Stimulated activated CD4-positive, alpha-beta T cell treated with anti-CD3 and anti-CD28 coated beads, Interleukin-1b, Interleukin-23, amount 100 ng/mL, for 48 hours (primary cell): ENCODE measurements around the gene IL17RA.

Source experiments
- DNase-seq: peaks from one replicate; pipeline ENCODE4 v3.0.0-alpha.2; 2020

Gene IL17RA

DNA sequence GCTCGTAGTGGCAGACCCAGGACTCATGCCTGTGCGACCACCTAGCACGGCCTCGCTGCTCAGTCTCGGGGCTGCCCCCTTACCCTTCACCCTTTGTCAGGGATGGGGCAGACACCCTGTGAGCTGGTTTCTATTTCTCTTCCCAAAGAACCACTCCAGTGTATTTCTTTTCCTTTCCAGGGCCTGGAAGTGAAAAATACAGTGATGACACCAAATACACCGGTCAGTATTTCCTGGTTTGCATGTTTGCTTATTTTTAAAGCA, 22.7 kb downstream of the IL17RA start:
- no peak for DNase-seq

DNA sequence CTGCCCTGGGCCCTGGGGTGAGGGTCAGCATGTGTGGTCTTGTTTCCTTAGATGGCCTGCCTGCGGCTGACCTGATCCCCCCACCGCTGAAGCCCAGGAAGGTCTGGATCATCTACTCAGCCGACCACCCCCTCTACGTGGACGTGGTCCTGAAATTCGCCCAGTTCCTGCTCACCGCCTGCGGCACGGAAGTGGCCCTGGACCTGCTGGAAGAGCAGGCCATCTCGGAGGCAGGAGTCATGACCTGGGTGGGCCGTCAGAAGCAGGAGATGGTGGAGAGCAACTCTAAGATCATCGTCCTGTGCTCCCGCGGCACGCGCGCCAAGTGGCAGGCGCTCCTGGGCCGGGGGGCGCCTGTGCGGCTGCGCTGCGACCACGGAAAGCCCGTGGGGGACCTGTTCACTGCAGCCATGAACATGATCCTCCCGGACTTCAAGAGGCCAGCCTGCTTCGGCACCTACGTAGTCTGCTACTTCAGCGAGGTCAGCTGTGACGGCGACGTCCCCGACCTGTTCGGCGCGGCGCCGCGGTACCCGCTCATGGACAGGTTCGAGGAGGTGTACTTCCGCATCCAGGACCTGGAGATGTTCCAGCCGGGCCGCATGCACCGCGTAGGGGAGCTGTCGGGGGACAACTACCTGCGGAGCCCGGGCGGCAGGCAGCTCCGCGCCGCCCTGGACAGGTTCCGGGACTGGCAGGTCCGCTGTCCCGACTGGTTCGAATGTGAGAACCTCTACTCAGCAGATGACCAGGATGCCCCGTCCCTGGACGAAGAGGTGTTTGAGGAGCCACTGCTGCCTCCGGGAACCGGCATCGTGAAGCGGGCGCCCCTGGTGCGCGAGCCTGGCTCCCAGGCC, 23.7 kb downstream of the IL17RA start:
- DNase-seq = no peak

DNA sequence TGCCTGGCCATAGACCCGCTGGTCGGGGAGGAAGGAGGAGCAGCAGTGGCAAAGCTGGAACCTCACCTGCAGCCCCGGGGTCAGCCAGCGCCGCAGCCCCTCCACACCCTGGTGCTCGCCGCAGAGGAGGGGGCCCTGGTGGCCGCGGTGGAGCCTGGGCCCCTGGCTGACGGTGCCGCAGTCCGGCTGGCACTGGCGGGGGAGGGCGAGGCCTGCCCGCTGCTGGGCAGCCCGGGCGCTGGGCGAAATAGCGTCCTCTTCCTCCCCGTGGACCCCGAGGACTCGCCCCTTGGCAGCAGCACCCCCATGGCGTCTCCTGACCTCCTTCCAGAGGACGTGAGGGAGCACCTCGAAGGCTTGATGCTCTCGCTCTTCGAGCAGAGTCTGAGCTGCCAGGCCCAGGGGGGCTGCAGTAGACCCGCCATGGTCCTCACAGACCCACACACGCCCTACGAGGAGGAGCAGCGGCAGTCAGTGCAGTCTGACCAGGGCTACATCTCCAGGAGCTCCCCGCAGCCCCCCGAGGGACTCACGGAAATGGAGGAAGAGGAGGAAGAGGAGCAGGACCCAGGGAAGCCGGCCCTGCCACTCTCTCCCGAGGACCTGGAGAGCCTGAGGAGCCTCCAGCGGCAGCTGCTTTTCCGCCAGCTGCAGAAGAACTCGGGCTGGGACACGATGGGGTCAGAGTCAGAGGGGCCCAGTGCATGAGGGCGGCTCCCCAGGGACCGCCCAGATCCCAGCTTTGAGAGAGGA, 24.5 kb downstream of the IL17RA start:
- no peak for DNase-seq

DNA sequence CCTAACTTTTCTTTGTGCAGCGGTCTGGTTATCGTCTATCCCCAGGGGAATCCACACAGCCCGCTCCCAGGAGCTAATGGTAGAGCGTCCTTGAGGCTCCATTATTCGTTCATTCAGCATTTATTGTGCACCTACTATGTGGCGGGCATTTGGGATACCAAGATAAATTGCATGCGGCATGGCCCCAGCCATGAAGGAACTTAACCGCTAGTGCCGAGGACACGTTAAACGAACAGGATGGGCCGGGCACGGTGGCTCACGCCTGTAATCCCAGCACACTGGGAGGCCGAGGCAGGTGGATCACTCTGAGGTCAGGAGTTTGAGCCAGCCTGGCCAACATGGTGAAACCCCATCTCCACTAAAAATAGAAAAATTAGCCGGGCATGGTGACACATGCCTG, 25.2 kb downstream of the IL17RA start:
- no peak for DNase-seq

DNA sequence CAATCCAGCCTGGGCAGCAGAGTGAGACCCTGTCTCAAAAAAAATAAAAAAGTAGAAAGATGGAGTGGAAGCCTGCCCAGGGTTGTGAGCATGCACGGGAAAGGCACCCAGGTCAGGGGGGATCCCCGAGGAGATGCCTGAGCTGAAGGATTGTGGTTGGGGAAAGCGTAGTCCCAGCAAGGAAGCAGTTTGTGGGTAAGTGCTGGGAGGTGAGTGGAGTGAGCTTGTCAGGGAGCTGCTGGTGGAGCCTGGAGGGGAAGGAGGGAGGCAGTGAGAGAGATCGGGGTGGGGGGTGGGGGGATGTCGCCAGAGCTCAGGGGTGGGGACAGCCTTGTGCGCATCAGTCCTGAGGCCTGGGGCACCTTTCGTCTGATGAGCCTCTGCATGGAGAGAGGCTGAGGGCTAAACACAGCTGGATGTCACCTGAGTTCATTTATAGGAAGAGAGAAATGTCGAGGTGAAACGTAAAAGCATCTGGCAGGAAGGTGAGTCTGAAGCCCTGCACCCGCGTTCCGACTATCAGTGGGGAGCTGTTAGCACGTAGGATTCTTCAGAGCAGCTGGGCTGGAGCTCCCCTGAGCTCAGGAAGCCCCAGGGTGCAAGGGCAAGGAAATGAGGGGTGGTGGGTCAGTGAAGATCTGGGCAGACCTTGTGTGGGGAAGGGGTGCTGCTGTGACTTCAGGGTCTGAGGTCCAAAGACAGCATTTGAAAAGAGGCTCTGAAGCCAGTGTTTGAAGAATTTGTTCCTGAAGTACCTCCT, 26.2 kb downstream of the IL17RA start:
- DNase-seq = no peak

DNA sequence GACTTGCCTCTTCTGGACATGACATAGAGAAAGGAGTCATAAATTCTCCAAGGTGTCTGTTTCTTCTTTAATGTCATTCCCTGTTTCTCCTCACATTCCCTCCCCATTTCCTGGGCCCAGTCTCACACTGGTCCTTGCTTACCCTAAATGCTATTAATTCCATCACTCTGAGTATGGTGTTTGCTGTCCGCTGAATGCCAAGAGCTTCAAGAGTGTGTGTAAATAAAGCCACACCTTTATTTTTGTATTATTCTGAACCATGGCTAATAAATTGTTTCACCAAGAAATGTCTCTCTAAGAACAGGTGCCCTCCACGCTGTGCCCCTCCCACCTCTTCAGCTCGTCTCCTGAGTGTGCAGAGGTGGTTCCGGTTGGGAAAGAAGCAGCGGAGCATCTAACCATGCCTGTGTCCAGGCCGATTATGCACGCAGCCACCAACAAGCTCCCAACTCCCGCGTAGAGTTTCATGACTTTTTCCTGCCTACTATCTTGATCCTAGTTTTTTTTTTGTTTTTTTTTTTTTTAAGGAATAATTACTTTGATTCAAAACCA, 27.8 kb downstream of the IL17RA start:
- DNase-seq = no peak

DNA sequence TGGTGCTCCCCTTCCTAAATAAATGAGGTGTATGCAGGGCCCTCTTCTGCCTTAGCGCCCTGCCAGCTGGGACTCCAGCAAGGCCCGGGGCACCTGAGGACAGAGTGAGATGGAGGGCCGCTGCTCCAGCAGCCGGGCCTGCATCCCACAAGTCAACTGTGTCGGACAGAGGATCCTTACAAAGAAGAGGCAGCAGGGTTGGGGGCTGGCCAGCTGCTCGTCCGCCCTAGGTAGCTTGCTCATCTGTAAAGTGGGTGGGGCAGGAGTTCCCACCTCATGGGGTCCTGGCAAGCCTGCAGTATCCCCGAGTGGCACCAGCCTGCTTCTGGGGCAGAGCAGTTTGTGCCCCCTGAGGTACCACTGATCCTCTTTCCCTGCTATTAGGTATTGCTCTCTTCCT, 28.8 kb downstream of the IL17RA start:
- no peak for DNase-seq

DNA sequence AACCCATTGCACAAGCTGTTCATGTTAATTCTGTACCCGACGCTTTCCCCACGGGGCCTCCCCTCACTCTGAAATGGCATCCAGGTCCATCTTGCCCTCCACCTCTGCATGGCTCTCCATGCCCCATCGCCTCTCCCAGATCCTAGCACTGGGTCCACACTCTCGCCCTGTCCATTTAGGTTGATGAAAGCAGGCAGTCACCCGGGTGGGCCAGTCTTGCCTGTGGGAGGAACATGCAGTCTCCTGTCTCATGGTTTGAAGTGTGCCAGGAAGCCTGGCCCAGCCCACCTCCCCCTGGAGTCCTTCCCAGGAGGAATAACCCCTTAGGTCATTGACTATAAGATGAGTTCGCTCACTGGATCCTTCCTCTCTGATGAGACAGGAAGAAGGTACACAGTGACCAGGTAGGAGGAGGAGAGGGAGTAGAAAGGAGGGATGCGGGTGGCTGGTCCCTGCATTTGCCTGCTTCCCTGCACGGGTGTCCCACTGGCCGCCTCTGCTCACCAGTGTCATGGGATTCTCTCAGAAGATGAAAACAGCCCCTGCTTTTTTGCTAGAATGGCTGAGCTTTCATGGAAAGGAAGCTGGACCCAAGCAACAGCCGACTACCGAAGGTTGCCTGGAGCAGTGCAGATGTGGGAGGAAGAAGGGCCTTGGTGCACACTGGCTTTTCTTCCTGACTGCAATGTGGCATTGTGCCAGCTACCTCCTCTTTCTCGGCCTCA, 29.5 kb downstream of the IL17RA start:
- DNase-seq = no peak

DNA sequence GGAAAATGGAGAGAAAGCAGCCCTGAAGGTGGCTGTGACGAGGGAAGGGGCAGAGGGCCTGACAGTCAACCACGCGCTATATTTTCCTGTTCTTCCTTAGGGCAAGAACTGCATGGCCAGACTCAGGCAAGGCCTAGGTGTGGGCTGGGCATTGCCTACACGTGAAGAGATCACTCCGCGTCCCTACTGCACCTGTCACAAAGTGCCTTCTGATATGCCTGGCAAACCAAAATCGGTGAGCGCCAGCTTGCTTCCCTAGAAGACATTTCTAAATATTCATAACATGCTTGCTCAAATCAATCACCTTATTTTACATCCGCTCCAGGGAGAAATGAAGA, 30.1 kb downstream of the IL17RA start:
- no peak for DNase-seq

DNA sequence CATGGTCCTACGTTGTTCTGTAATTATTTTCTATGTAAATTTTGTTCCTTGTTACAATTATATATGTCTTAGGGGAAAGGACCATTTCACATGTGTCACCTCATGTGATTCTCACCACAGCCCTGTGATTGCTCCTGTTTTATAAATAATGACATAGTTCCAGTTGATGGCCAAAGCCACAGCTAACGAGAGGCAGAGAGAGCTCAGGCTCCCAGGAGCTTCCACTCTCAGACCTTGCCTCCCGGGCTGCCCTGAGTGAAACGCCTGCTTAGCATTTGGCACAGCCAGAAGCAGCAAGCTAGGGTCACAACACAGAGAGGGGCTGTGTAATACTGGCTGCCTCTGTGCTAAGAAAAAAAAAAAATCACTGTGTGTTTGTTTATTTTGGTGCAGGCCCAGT, 30.4 kb downstream of the IL17RA start:
- DNase-seq = no peak

DNA sequence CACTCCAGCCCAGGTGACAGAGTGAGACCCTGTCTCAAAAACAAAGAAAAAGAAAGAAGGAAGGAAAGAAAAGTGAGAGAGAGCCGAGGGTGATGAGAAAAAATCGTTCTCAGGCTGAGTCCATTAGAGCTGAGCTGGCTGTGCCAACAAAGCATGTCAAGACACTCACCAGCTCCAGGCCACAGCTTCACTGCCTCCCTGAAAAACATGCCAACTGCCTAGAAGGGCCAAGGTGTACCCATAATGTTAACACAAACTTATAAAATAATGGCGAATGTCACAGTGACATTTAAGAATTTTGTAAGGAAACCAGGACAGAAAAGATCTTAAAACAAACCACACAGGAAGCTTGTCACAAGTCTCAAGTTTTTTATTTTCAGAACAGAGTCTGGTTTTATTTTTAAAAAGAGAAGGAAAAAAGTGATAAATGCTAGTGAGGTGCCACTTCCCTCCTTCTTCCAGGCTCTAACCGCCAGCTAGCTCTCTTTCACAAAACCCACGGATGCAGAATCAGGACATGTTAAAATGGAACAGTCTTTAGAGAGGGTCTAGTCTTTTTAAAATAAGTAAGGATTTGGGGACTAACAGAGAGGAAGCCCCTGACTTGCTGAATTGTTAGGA, 31.3 kb downstream of the IL17RA start:
- DNase-seq = no peak

DNA sequence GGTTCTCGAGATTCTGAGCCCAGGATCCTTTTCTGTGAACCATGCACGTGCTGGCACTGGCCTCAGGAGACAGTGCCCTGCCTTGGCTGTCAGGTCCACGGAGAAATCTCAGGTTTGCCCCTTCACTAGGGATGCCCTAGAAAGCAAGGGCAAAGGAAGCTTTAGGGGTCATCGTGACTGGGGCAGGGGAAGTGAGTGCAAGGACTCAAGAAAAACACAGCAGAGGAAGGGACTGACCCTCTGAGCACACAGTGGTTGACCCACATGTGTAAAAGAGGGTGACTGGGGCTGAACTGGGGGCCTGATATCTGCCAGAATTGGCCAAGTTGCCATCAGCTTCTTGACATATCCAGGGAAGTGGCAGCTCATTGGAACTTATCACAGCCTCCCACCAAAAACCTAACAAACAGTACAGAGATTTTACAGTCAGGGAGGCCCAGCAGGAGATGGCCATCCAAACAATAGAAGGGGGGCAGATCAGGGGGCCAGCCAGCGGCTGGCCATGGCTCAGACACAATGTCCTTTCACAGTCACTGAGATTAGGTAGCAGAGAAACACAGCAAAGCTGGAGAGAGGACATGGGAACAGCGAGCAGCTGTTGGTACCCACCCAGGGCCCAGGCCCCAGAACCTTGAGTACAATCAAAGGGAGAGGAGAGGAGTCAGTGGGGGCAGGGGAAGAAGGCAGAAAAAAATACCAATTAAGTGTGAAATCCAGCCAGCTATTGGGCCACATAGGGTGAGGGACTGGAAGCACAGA, 32.0 kb downstream of the IL17RA start:
- no peak for DNase-seq

DNA sequence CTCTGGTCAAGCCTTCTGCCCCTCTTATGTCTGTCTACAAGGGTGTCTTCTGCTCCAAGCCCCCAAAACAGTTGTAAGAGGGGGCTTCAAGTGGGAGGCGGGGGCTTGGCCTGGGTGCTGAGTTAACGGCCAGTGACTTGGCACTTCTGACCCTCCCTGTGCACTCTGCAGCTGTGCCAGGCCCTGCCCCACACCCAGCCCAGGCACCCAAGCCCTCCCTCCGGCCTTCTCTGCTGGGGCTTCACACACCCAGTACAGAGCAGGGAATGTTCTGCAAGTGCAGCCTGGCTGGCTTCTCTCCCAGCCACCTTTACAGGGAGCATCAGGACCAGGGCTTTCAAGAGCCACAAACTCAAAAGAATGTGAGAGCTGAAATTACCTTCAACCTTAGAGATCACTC, 32.6 kb downstream of the IL17RA start:
- DNase-seq = no peak

DNA sequence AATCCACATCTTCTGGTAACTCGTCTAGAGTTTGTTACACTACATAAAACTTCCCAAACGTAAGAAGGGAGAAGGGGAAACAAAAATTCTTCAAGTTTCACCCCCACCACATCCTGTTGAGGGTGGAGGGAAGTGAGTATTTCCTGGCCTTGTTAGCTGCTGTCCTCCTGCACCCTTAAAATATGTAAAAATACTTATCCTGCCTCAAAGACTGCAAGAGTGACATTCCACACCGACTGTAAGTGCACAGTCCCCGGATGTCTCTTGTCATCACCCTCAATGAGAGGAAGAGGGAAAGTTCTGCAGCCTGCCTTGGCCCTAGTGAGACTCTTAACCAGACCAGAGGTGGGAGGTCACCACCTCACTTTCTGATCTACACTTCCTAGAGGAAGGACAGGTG, 33.1 kb downstream of the IL17RA start:
- DNase-seq = no peak

DNA sequence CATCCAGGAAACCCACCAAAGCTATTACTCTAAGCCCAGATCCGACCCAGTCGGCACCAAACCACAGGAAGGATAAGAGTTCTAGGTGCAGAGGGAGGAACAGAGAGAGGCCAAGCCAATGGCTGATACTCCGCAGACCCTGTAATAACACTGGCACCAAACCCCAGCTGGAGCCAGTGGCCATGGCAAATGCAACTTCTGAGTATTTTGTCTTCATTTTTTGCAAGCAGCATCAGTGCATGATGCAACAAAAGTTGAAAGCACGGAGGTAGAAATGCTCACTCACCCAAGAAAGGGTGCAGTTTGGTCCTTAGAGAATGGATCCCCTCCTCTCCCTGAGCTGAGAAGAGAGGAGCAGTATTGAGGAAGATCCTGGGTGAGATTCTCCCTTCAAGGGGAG, 33.5 kb downstream of the IL17RA start:
- no peak for DNase-seq

DNA sequence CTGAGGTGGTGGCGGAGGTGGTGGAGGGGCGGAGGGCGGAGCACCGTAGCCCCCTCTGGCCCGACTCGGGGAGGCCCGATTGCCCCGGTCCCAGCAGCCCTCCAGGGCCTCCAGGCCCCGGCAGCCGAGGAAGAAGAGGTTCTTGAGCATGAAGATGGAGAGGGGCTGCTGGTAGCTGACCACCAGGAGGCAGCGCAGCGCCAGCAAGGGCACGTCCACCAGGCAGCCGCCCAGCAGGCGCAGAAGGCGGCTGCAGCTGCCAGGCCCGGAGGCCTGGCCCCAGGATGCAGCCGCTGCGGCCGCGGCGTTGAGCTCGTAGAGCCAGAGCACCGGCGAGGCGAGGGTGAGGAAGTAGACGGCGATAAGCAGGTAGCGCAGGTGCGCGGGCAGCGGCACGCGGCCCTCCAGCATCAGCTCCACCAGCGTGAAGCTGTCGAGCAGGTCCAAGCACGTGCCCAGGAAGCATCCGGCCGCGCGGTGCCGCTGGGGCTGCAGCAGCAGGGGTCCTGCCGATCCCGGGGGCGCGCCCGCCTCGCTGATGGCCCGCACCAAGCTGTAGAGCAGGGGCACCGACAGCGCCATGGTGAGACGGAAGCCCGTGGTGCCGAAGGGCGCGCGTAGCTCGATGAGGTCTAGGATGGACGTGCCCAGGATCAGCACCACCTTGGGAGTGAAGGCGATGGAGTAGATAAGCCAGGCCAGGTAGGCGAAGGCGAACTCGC, 34.8 kb downstream of the IL17RA start:
- DNase-seq = peak; percentile 29

DNA sequence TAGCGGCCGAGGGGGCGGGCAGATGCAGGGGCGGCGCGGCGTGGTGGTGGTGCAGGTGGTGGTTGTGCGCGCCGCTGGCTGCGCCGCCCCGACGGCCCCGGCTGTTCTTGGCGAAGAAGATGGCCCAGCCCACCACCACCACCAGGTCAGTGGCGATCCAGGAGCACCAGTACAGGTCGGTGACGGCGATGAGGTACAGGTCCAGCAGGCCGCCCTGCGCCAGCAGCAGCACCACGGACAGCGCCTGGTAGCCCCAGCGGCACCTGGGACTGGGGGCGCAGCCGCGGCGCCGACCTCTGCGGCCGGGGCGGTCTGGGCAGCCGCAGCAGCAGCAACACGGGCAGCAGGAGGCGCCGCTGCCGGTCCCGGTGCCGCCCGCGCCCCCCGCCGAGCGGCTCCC, 35.5 kb downstream of the IL17RA start:
- DNase-seq = peak; percentile 32

DNA sequence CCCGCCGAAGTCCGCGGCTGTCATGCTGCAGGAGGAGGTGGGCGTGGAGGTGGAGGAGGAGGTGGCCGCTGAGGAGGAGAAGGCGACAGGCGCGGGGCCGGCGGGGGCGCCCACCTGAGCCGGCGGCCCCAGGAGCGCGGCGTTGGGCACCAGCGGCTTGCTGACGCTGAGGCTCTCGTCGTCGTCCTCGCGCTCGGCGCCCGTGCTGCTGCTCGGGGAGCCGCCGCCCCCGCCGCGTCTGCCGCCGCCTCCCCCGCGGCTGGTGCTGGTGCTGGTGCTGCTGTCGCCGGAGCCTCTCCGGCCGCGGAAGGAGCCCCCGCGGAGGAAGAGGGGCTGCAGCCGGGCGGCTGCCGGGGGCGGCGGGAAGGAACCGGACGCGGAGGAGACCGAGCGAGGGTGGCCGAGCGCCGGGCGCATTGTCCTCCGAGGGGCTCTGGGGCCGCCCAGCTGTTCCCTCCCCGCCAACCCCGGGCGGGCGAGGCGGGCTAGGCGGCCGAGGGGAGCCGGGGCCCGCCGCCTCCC, 36.0 kb downstream of the IL17RA start:
- no peak for DNase-seq

DNA sequence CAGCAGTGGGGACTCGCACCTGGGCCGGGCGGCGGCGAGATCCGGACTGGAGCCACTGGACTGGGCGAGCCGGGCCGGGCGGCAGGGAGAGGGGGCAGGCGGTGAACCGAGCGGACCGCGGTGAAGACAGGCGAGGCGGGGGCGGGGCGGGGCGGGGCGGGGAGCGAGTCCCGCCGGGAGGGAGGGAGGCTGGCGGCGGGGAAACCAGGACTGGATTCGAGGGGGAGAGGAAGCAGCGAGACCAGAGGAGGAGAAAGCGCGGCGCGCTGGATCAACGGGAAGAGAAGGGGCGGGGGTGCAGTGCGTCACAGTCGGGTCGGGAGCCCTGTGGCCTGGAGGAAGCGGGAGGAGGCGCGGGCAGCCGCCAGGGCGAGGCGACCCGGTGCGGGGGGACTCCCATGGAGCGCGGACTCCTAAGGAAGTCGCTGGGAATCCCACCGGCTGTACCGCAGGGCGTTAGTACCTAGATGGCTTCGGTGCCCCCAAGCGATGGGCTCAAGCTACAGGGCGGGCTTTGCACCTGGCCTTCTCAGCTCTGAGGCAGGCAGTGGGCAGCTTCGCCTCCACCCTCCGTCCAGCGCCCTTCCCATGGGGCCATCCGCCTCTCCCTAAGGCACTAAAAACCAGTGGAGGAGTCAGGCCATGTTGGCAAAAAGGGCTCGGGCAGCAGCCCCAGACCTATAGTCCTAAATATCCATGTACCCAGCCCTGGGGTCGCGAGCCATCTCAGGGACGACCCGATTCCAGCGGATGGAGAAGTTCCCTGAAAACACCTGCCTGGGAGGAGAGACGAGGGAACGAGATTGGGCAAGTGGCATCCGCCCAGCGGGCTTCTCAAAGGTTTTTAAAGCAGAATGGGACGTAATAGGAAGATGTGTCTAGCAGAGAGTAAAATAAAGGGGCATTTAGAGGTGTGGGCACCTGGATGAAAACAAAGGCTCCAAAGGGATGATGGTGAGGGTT, 36.7 kb downstream of the IL17RA start, which contains the start of gene TMEM121B:
Gene TMEM121B (minus strand): TSS at position 128 of the 963 bp plus-strand sequence. CDS start 233 bp downstream, outside the sequence.
- DNase-seq = peak; percentile 23
